RKO (cell line): ENCODE measurements around the gene PCBD2.
A peak's percentile ranks its signal among the peaks of the same experiment; 100 is the strongest.
"Not testable (repeated sequence)": the region's sequence is repeated elsewhere in the genome, so short reads cannot be mapped to it uniquely, and the experiment has no call there.

Experiments used
- DNase-seq: peaks from one replicate; pipeline ENCODE4 v3.0.0-alpha.2; 2016; ENCODE audit warnings: low spot score

Gene PCBD2

GRCh38 chr5:134963098-134963497 lies 58.2 kb downstream of the PCBD2 start:
- DNase-seq = no peak

DNA sequence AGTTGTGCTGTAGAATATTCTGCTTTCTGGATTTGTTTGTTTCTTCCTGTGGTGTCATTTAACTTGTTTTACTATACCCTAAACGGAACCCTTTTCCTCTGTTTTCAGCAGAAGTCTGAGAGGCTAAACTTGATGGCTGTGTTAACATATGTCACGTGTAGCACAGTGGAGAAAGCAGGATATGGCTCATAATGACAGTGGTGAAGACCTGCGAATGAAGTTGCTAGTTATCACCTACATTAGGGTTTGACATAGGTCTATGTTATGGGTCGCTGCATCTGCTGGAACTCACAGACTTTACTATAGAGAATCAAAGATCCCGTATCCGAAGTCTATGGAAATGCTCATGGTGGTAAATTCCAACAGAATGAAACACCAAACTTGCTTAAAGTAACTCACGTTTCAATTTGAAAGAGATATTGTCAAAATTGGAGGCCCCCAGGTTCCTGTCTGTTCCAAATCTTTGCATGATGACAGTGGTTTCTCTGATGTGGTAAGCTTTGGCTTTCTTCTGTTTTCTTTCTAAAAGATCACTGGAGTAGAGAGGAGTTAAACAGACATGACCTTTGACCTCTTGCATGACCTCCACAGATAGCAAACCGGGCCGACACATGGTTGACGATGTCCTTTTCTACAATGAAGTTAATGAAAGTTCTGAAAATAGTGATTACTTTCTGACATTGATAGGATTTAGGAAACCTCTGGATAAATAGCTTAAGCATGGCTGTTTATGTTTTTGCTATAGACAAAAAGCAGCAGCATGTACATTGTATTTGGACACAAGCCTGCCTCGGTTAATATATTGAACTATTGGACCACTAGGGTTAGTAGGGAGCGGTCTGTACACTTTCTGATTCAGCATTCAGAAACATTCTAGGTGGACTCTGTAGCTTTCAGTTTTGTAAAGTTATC lies 59.7 kb downstream of the PCBD2 start:
- no peak for DNase-seq

DNA sequence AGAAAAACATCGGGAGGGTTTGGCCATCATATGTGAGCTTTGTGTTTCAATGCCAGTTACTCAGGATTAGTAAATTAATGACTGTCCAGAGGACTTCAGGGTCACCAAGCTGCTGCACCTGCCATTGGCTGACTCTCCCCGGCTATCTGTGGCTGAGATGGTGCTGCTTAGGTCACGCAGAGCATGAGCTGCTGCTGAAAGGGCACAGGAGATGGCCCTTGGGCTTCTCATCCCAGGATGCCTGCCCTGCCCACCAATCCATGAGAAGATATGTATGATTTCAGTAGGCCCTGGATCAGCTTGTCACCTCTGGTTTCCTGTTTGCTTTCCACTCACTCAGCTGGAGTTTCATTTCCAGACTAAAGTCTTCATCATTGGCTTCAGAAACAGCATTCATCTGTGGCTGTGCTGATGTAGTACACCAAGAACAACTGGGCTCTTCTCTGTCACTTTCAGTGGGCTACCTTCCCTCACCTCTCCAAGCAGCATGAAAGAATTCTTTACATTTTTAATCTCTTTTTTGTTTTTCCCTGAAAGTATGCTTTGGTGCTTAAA lies 60.4 kb downstream of the PCBD2 start:
- DNase-seq = no peak

- DNase-seq = no peak
These were observed 62.7 kb downstream of the PCBD2 start, which contains the start of gene CATSPER3 for GRCh38 chr5:134967607-134968006. Gene CATSPER3 (plus strand): TSS chr5:134967907. CDS start chr5:134967992, 85 bp downstream.

DNA sequence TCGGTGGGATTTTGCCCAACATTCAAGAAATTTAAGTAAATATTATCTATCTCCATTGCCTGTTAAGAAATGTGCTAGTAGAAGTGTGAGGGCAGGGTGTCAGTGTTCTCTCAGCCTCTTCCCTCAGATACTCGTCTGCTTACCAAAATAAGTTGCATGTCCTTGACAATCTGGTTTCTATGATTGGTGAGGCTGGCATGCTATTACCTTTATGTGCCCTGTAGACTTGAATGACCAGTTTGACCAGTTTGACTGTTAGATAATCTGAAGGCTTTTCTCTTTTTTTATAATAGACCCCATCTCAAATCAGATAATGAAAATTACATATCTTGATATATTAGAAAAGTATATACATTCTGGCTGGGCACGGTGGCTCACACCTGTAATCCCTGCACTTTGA lies 63.1 kb downstream of the PCBD2 start:
- no peak for DNase-seq

DNA sequence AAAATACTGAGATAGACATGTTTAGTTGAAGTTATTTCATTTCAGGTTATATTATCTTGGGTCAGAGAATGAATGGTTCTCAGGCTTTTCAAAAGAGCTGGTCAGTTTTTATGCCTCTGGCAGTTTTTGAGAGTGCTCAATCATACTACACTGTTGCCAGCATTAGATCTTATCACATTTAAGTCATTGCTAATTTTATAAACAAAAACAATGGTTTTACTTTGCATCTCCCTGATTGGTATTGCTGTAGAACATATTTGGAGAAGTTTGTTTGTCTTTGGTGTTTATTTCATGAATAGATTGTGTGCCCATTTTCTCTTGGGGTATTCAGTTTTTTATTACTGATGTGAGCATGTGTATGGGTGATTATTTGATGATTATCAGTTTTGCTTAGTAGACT lies 64.2 kb downstream of the PCBD2 start:
- DNase-seq = no peak

DNA sequence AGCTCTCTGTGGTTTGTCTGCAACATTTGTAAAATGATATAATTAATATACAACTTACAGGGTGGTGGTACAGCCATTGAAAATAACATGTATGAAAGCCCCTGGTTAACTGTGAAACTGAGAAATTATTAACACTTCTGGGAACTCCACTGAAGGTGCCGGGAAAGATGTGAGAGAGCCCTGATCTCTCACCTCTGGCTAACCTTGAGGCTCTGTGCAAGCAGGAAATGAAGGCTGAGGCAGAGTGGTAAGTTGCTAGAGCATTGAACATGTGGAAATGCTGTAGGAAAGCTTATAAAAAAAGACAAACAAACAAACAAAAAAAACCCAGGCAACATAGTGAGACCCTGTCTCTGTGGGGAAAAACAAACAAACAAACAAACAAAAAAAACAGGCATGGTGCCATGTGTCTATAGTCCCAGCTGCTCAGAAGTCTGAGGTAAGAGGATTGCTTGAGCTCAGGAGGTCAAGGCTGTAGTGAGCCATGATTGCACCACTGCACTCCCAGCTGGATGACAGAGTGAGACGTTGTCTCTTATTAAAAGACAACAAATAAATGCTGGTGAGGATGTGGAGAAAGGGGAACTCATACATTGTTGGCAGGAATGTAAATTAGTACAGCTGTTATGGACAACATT lies 70.3 kb downstream of the PCBD2 start:
- no peak for DNase-seq

DNA sequence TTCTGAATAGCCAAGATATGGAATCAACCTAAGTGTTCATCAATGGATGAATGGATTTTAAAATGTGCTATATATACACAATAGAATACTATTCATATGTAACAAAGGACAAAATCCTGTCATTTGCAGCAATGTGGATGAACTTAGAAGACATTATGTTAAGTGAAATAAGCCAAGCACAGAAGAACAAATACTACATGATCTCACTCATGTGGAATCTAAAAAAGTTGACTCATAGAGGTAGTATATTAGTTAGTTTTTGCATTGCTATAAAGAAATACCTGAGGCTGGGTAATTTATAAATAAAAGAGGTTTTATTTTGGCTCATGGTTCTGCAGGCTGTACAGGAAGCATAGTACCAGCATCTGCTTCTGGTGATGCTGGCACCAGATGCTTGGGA lies 70.9 kb downstream of the PCBD2 start:
- no peak for DNase-seq

GRCh38 chr5:134976841-134977240 lies 71.9 kb downstream of the PCBD2 start:
- DNase-seq = no peak

DNA sequence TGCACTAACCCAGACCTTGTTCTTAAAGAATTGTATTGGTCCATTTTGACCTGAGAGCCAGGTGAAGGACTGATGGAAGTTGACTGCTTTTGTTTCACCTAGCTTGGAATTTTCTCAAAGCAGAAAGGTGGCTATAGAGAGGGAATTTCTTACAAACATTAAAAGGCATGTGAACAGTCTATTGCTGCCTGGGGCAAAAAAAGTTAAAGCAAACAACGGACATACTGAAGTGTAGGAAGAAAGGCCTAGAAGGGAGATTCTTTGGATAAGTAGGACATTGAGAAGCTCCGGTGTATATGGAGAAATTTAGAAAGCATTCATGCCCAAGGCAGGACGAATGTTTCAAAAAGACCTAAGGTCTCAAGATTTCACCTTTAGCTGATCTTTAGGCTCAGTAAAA lies 74.5 kb downstream of the PCBD2 start:
- no peak for DNase-seq

DNA sequence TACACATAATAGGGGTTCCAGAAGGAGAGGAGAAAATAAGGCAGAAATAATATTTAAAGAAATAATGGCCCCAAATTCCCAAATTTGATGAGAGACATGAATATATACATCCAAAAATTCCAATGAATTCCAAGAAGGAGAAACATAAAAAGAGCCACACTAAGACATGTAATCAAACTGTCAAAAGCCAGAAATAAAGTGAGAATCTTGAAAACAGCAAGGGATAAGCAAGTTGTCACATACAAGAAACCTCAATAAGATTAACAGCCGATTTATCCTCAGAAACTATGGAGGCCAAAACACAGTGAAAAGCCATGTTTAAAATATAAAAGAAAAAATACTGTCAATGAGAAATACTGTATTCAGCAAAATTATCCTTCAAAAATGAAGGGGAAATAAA lies 77.3 kb downstream of the PCBD2 start:
- DNase-seq = peak; percentile 16

GRCh38 chr5:134989266-134989830 lies 84.4 kb downstream of the PCBD2 start:
- DNase-seq = no peak

DNA sequence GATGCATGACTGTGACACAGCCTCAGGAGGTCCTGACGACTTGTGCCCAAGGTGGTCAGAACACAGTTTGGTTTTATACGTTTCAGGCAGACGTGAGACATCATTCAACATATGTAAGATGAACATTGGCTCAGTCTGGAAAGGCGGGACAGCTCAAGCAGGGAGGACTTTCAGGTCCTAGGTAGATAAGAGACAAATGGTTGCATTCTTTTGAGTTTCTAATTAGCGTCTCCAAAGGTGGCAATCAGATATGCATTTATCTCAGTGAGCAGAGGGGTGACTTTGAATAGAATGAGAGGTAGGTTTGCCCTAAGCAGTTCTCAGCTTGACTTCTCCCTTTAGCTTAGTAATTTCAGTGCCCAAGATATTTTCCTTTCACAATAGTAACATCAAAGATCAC lies 85.3 kb downstream of the PCBD2 start:
- DNase-seq = not testable (repeated sequence)

- no peak for DNase-seq
These were observed 87.2 kb downstream of the PCBD2 start for GRCh38 chr5:134992148-134992547.

DNA sequence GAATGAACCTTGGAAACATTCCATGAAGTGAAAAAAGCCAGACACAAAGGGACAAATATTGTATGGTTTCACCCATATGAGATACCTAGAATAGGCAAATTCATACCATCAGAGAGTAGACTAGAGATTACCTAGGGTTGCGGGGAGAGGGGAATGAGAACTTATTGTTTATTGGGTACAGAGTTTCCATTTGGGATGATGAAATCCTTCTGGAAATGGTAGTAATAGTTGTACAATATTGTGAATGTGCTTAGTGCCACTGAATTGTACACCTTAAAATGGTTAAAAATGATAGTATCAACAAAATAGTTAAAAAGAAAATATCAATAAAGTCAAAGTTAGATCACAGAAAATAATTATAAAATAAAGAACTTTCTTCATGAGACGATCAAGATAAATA lies 88.2 kb downstream of the PCBD2 start:
- no peak for DNase-seq

GRCh38 chr5:134994560-134995156 lies 89.7 kb downstream of the PCBD2 start:
- DNase-seq = no peak

- no peak for DNase-seq
These were observed 91.0 kb downstream of the PCBD2 start for GRCh38 chr5:134995850-134996402.

GRCh38 chr5:134997015-134997414 lies 92.1 kb downstream of the PCBD2 start:
- DNase-seq = no peak

GRCh38 chr5:134998068-134998467 lies 93.1 kb downstream of the PCBD2 start:
- DNase-seq = not testable (repeated sequence)

DNA sequence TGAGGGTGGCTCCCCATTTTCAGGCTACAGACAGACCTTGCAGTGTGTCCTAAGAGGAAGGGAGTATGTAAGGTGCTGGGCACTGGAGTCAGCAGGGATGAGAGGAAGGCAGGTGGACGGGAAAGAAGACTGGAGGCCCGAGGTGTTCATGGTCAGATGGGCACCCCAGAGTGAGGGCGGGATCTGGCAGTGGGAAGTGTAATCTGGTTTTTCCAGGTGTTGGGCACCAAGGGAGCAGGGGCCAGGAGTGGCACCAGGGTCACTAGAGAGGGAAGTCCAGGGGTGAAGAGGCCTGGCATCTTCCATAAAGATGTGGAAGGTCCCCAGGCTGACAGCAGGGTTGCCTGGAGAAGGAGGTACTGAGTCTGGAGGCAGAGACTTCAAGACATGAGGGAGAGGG lies 99.4 kb downstream of the PCBD2 start:
- DNase-seq = no peak

DNA sequence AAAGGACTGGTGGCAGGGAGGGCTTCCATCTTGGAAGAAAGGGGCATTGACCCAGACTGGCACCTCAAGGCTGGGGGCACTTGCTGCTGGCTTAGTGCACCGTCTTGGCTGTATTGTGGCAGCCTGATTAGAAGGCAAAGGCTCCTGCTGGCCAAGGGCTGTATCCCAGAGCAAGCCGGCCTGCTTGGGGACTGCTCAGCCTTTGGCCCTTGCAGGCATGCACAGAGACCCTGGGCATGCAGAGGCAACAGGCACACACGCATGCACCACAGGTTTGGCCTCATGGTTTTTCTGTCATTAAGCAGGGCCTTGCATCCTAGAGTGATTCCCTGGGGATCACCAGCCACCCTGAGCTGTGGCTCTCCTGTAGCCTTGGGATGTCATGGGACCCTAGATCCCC lies 100.1 kb downstream of the PCBD2 start:
- no peak for DNase-seq

GRCh38 chr5:135007305-135007704 lies 102.4 kb downstream of the PCBD2 start:
- no peak for DNase-seq
